Transverse colon (tissue), 4 donors: ENCODE measurements around the gene PLCL2. TPM values are rescaled to one million over a fixed set of nuclear protein-coding genes. Genes with fewer than 3 reads are reported as not detected.

Experiments
- DNase-seq: peaks from one replicate; pipeline ENCODE4 v3.0.0-alpha.2; 2019
- H3K27ac ChIP-seq, 4 donors: fragments of 200-600 bp; sonication (generic); 2 replicates each; pipeline ENCODE4 v1.5.1; 2016 to 2018; ENCODE audit warnings: inconsistent platforms in 4 of 4
- H3K27me3 ChIP-seq: fragments of 200-600 bp; sonication (generic); 2 replicates; pipeline ENCODE4 v1.5.1; 2017; ENCODE audit warnings: inconsistent platforms
- H3K36me3 ChIP-seq, 4 donors: fragments of 200-600 bp; sonication (generic); 2 replicates each; pipeline ENCODE4 v1.5.1; 2017 to 2019; ENCODE audit warnings: inconsistent platforms in 4 of 4
- H3K4me1 ChIP-seq, 4 donors: fragments of 200-600 bp; sonication (generic); 2 replicates each; pipeline ENCODE4 v1.5.1; 2017 to 2020; ENCODE audit warnings: inconsistent platforms in 4 of 4
- H3K4me3 ChIP-seq, 4 donors: fragments of 200-600 bp; sonication (generic); 1 replicate in 1 of 4; 2 replicates in 3 of 4; pipeline versions ENCODE4 v1.5.1 to v1.6.1; 2017 to 2019; ENCODE audit warnings: inconsistent platforms in 4 of 4
- H3K9me3 ChIP-seq, 2 donors: fragments of 200-600 bp; sonication (generic); 2 replicates each; pipeline ENCODE4 v1.5.1; 2017 to 2019; ENCODE audit warnings: inconsistent platforms in 2 of 2
- EP300 ChIP-seq: sonication (generic); formaldehyde crosslinking; IDR thresholded peaks from one replicate; pipeline ENCODE4 v1.6.1; 2017; ENCODE audit warnings: antibody characterized with exemption, low read depth
- POLR2A ChIP-seq: fragments of 450-650 bp; IDR thresholded peaks from one replicate; pipeline ENCODE4 v1.6.1; 2016; ENCODE audit warnings: antibody characterized with exemption, mild to moderate bottlenecking, moderate library complexity
- POLR2AphosphoS5 ChIP-seq, 3 donors: sonication (generic); formaldehyde crosslinking; IDR thresholded peaks; one replicate each; pipeline ENCODE4 v1.6.1; 2016; ENCODE audit warnings: antibody characterized with exemption in 3 of 3
- WGBS, 2 donors: methylation state at CpG; one replicate each; pipeline ENCODE4 v1.1.5; 2018; ENCODE audit warnings: low coverage in 1 of 2; 5-methylcytosine and 5-hydroxymethylcytosine counted together
- in situ Hi-C, 4 donors: fragments of 200-750 bp; cut with MboI; loops; one replicate each; pipeline versions ENCODE4 v1.15.0 to v1.15.1; 2017; ENCODE audit warnings: low sequenced_read_pairs in 3 of 4, low pct_ligation_motif_present in 1 of 4, low pct_unique_long_range_greater_than_20kb in 1 of 4
- intact Hi-C: fragments of 100-400 bp; cut with DNase I; formaldehyde crosslinking; loops from one replicate; pipeline ENCODE4 v1.15.1; 2023; ENCODE audit warnings: low total_unique reads
- total RNA-seq, 4 donors: library from RNA; depleted of rRNA; stranded (reverse); fragments of >200 nt; gene quantifications; one replicate each; pipeline ENCODE4 v1.1.0, GENCODE V29; 2016
- TF ChIP-seq, protein P1 (sequence below), 5 experiments: fragments of 200-600 bp in 3 of 5; fragments of 450-650 bp in 2 of 5; sonication (generic) in 3 of 5; IDR thresholded peaks; 1 replicate in 2 of 5; 2 replicates in 3 of 5; pipeline ENCODE4 v1.5.1; 2016 to 2017; ENCODE audit warnings: antibody characterized with exemption in 5 of 5, inconsistent platforms in 3 of 5, mild to moderate bottlenecking in 2 of 5, moderate library complexity in 1 of 5

PLCL2 gene
- total RNA-seq, 4 donors from 2014 or later: 17.2 to 41.4 (median 35.9) TPM

DNA sequence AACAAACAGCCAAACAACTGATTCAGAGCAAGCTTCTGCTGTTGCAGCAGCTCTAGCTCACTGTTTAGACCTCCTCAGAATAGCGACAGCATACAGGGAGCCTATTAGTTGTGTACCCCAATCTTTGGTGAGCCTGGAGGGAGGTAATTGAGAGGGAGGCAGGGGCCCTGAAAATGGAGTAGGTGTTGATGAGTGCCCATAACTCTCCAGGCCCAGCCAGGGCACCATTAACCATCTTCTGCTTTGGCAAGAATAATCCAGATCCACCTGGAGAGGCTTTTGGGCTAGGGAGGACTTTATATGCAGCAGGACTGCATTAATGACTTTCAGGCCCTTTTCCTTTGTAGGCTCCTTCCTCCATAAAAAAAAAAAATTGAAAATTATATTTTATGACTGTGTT, 20.9 kb downstream of the PLCL2 start:
- no peak for TF ChIP-seq EP300
- TF ChIP-seq POLR2A: no peak
- TF ChIP-seq, protein P1, sequence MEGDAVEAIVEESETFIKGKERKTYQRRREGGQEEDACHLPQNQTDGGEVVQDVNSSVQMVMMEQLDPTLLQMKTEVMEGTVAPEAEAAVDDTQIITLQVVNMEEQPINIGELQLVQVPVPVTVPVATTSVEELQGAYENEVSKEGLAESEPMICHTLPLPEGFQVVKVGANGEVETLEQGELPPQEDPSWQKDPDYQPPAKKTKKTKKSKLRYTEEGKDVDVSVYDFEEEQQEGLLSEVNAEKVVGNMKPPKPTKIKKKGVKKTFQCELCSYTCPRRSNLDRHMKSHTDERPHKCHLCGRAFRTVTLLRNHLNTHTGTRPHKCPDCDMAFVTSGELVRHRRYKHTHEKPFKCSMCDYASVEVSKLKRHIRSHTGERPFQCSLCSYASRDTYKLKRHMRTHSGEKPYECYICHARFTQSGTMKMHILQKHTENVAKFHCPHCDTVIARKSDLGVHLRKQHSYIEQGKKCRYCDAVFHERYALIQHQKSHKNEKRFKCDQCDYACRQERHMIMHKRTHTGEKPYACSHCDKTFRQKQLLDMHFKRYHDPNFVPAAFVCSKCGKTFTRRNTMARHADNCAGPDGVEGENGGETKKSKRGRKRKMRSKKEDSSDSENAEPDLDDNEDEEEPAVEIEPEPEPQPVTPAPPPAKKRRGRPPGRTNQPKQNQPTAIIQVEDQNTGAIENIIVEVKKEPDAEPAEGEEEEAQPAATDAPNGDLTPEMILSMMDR (IDR thresholded peaks at IDR 0.05): no peak
- no peak for TF ChIP-seq POLR2AphosphoS5 (IDR thresholded peaks at IDR 0.05)
- intact Hi-C loops (no loop called here), in situ Hi-C loops (no loop called here)
- Histone ChIP-seq H3K4me3 (no peak overlapping the region), H3K36me3 (no peaks in the 10 kb centered on the region), H3K27me3 (no peaks in the 10 kb centered on the region), H3K4me1 (peaks cover 3 to 32% (median 17%) of the 10 kb centered on the region in 4 donors), H3K9me3 (no peaks in the 10 kb centered on the region), H3K27ac (no peak overlapping the region)
- WGBS, 2 donors: 87 to 100% methylated on average over 1 of the region's 1 CpG
- DNase-seq: no peak

DNA sequence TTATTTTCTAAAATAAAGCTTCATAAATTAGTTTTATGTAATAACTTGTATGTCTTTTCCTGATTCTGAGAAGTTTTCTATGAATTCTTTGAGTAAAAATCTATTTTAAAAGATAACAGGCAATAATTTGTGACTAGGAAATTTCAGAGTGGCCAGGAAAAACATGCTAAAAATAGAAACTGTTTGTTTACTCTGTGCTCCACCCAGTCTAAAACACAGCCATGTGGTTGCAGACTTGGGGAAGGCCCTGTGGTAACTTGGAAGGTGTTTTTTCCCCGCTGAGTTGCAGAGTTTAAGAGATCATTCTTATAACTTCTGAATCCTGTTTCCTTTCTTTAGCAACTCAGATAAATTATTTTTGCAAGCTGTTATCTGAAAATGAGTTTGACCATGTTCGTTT, 21.9 kb downstream of the PLCL2 start:
- in situ Hi-C loops: no loop called here
- H3K9me3 ChIP-seq: no peaks in the 10 kb centered on the region
- intact Hi-C loops: no loop called here
- H3K27ac ChIP-seq: peak overlapping the region; percentile 18 to 52 (median 45)
- TF ChIP-seq EP300 (no peak), POLR2AphosphoS5 (IDR thresholded peaks at IDR 0.05) (peak in 1 of 3 donors; percentile 28), POLR2A (no peak)
- TF ChIP-seq, protein P1 (IDR thresholded peaks at IDR 0.05): no peak
- WGBS, 2 donors: 5 to 9% methylated on average over 2 of the region's 2 CpGs
- no peak overlapping the region for H3K4me3 ChIP-seq
- no peaks in the 10 kb centered on the region for H3K36me3 ChIP-seq
- H3K27me3 ChIP-seq: no peaks in the 10 kb centered on the region
- DNase-seq: peak; percentile 40
- peaks cover 3 to 32% (median 17%) of the 10 kb centered on the region in 4 donors for H3K4me1 ChIP-seq

GRCh38 chr3:16907243-16907642, 22.5 kb downstream of the PLCL2 start:
- H3K27ac ChIP-seq: peak overlapping the region; percentile 18 to 52 (median 45)
- H3K4me1 ChIP-seq: peaks cover 3 to 32% (median 17%) of the 10 kb centered on the region in 4 donors
- H3K36me3 ChIP-seq: no peaks in the 10 kb centered on the region
- no peak overlapping the region for H3K4me3 ChIP-seq
- intact Hi-C loops: no loop called here
- TF ChIP-seq POLR2AphosphoS5 (IDR thresholded peaks at IDR 0.05): no peak
- TF ChIP-seq EP300: no peak
- TF ChIP-seq POLR2A: no peak
- in situ Hi-C loops: no loop called here
- DNase-seq: no peak
- no peaks in the 10 kb centered on the region for H3K9me3 ChIP-seq
- no peaks in the 10 kb centered on the region for H3K27me3 ChIP-seq

DNA sequence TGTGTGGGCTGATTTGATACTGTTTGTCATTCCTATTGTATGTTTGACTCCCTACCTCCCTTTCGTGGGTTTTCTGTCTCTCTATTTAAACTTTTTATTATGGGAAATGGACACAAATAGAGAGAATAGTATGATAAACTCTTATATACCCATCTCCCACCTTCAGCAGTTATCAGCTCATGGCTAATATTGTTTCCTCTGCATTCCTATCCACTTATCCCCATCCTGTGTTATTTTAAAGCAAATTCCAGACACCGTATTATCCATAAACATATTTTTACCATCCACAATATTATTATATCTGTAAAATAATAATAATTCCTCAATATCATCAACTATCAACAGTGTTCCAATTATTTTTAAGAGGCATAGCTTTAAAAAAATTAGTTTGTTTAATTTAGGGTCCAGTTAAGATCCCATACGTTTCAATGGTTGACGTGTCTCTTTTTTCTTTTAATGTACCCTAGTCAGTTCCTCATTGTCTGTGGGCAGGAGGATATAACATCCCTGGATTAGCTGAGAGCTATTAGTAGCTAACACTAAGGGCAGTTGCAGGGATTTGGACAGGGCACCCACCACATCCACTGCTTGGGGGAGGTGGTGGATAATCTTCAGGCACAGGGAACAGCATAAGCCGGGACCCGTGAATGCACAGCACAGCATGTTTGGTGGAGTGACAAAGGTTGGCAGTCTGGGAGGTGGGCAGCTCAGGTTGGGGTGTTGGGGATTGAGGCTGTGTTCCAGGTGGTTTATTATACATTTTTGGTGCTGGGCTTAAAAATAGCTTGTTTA, 23.5 kb downstream of the PLCL2 start:
- intact Hi-C loops: no loop called here
- H3K36me3 ChIP-seq: no peaks in the 10 kb centered on the region
- H3K4me3 ChIP-seq: no peak overlapping the region
- in situ Hi-C loops: no loop called here
- no peak for DNase-seq
- peaks cover 3 to 32% (median 17%) of the 10 kb centered on the region in 4 donors for H3K4me1 ChIP-seq
- H3K9me3 ChIP-seq: no peaks in the 10 kb centered on the region
- no peak overlapping the region for H3K27ac ChIP-seq
- H3K27me3 ChIP-seq: no peaks in the 10 kb centered on the region
- WGBS, 2 donors: 82 to 91% methylated on average over 6 of the region's 6 CpGs
- TF ChIP-seq EP300: no peak

DNA sequence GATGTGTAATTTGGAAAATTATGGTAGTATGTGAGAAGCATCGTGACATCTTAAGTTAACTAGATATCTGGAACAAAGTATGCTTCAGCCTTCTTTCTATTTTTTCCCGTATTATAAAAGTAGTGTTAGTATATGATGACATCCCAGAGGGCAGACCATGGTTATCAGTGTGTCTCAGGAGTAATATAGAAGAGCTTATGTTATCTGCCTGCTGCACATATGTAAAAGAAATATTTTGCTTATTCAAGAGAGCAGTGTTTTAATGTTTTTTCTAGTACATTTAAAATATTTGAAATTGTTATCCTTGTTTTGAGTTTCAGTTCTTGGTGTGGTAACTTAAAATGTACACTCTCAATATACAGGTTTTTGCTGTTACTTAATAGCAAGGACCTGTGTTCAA, 24.1 kb downstream of the PLCL2 start:
- WGBS, 2 donors: 96 to 97% methylated on average over 2 of the region's 2 CpGs
- intact Hi-C loops: no loop called here
- H3K9me3 ChIP-seq: no peaks in the 10 kb centered on the region
- H3K27ac ChIP-seq: no peak overlapping the region
- no peaks in the 10 kb centered on the region for H3K36me3 ChIP-seq
- no peaks in the 10 kb centered on the region for H3K27me3 ChIP-seq
- in situ Hi-C loops: no loop called here
- DNase-seq: no peak
- no peak overlapping the region for H3K4me3 ChIP-seq
- TF ChIP-seq EP300 (no peak), POLR2AphosphoS5 (IDR thresholded peaks at IDR 0.05) (no peak), POLR2A (no peak)
- TF ChIP-seq, protein P1 (IDR thresholded peaks at IDR 0.05): no peak
- H3K4me1 ChIP-seq: peaks cover 3 to 32% (median 17%) of the 10 kb centered on the region in 4 donors
